ENCODE results near the gene ABCC6. TPM values are rescaled to one million over a fixed set of nuclear protein-coding genes. Genes with fewer than 3 reads are reported as not detected.
"Not testable (repeated sequence)": the region's sequence is repeated elsewhere in the genome, so short reads cannot be mapped to it uniquely, and the experiment has no call there.

ABCC6 gene
- total and polyA plus RNA-seq, 8 donors = 12.4 to 44.0 (median 16.2) TPM

- Histone ChIP-seq H3K27ac (no peak overlapping the region), H3K27me3 (no peaks in the 10 kb centered on the region), H3K36me3 (peaks cover 0 to 99% of the 10 kb centered on the region in 2 donors), H3K9me3 (no peaks in the 10 kb centered on the region), H3K4me1 (no peaks in the 10 kb centered on the region), H3K4me3 (no peak overlapping the region)
- ATAC-seq (no peak), DNase-seq (no peak)
- intact Hi-C loops (cut with DNase I) = no loop called here
- TF ChIP-seq CTCF (IDR thresholded peaks at IDR 0.05) = no peak
These were observed 114.5 kb downstream of the ABCC6 start for GRCh38 chr16:16108759-16109158.

GRCh38 chr16:16107839-16108238 is 115.5 kb downstream of the ABCC6 start:
- H3K36me3 ChIP-seq = peaks cover 0 to 99% of the 10 kb centered on the region in 2 donors
- no peaks in the 10 kb centered on the region for H3K9me3 ChIP-seq
- DNase-seq (no peak), ATAC-seq (no peak)
- TF ChIP-seq CTCF (IDR thresholded peaks at IDR 0.05) = no peak
- no peaks in the 10 kb centered on the region for H3K4me1 ChIP-seq
- intact Hi-C loops (cut with DNase I) = no loop called here
- no peak overlapping the region for H3K27ac ChIP-seq
- no peaks in the 10 kb centered on the region for H3K27me3 ChIP-seq
- no peak overlapping the region for H3K4me3 ChIP-seq

- no peaks in the 10 kb centered on the region for H3K4me1 ChIP-seq
- H3K9me3 ChIP-seq = no peaks in the 10 kb centered on the region
- H3K27ac ChIP-seq = no peak overlapping the region
- intact Hi-C loops (cut with DNase I) = no loop called here
- no peaks in the 10 kb centered on the region for H3K27me3 ChIP-seq
- H3K36me3 ChIP-seq = peaks cover 0 to 97% of the 10 kb centered on the region in 2 donors
- no peak for TF ChIP-seq CTCF (IDR thresholded peaks at IDR 0.05)
- ATAC-seq (no peak), DNase-seq (no peak)
- H3K4me3 ChIP-seq = no peak overlapping the region
These were observed 116.8 kb downstream of the ABCC6 start for GRCh38 chr16:16106466-16106865.

GRCh38 chr16:16105646-16106045 is 117.6 kb downstream of the ABCC6 start:
- H3K4me1 ChIP-seq = peaks cover 0 to 8% of the 10 kb centered on the region in 2 donors
- no peaks in the 10 kb centered on the region for H3K9me3 ChIP-seq
- DNase-seq (no peak), ATAC-seq (no peak)
- TF ChIP-seq CTCF (IDR thresholded peaks at IDR 0.05) = no peak
- intact Hi-C loops (cut with DNase I) = no loop called here
- no peaks in the 10 kb centered on the region for H3K27me3 ChIP-seq
- H3K27ac ChIP-seq = no peak overlapping the region
- H3K36me3 ChIP-seq = peaks cover 0 to 91% of the 10 kb centered on the region in 2 donors
- H3K4me3 ChIP-seq = no peak overlapping the region

- Histone ChIP-seq H3K36me3 (peaks cover 0 to 82% of the 10 kb centered on the region in 2 donors), H3K4me1 (peaks cover 0 to 12% of the 10 kb centered on the region in 2 donors)
- ATAC-seq; H3K4me3 ChIP-seq; H3K27ac ChIP-seq; H3K27me3 ChIP-seq; intact Hi-C loops (cut with DNase I); DNase-seq; H3K9me3 ChIP-seq: not testable (repeated sequence)
These were observed 118.5 kb downstream of the ABCC6 start for GRCh38 chr16:16104804-16105141.

- Histone ChIP-seq H3K36me3 (peaks cover 0 to 79% of the 10 kb centered on the region in 2 donors), H3K4me1 (peaks cover 0 to 12% of the 10 kb centered on the region in 2 donors)
- H3K27ac ChIP-seq; DNase-seq; ATAC-seq; H3K4me3 ChIP-seq; H3K9me3 ChIP-seq; intact Hi-C loops (cut with DNase I); H3K27me3 ChIP-seq: not testable (repeated sequence)
These were observed 119.0 kb downstream of the ABCC6 start for GRCh38 chr16:16104132-16104803.

Data from left lung (tissue), 10 donors.